Cardiac fibroblast (primary cell): Measurements from ENCODE around the gene CD37.

Source experiments
- DNase-seq, 2 donors: peaks; one replicate each; pipeline versions ENCODE4 v3.0.0 to v3.0.0-alpha.2; 2010; ENCODE audit warnings: low read depth in 2 of 2
- H3K4me3 ChIP-seq, 2 donors: replicated peaks in 1 of 2; 1 replicate in 1 of 2; 2 replicates in 1 of 2; pipeline ENCODE4 v1.5.1; 2011; ENCODE audit warnings: low read depth in 2 of 2, low read length in 2 of 2, mild to moderate bottlenecking in 2 of 2, moderate library complexity in 1 of 2
- TF ChIP-seq, protein P1 (sequence below): IDR thresholded peaks from one replicate; pipeline ENCODE4 v1.5.1; 2011; ENCODE audit warnings: low read depth, mild to moderate bottlenecking, low read length, inconsistent platforms

Gene CD37

DNA sequence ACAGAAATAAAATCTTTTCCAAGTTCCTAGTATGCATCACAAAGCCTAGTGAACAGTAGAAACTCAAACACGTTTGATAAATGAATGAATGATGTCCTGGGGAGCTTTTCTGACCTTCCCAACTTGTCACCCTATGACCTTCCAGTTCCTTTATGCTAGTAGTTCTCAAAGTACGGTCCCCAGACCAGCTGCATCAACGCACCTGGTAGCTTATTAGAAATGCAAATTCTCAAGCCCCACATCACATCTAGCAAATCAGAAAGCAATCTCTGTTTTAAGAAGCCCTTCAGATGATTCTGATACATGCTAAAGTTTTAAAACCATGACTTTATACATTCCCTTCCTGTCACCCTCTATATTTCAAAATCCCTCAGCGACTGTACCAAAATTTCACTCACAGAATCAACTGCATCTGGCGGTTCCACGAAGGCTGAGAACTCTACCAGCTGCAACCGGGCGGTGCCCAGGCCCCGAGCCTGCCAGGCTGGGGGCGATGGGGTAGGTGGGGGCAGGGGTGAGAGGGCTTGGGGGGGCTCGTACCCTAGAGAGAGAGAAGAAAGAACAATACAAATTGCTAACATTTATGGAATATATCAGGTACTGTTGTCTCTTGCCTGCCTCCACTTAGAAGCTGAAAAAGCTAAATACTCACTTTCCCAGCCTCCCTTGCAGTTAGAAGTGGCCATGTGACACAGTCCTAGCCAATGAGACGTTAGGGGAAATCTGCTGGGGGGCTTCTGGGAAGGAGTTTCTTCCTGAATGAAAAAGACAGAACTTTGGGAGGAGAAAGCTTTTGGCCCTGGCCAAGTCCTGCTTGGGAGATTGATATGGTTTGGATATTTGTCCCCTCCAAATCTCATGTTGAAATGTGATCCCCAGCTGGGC, 13.3 kb downstream of the CD37 start:
- no peak for DNase-seq
- no peak overlapping the region for H3K4me3 ChIP-seq
- TF ChIP-seq, protein P1, sequence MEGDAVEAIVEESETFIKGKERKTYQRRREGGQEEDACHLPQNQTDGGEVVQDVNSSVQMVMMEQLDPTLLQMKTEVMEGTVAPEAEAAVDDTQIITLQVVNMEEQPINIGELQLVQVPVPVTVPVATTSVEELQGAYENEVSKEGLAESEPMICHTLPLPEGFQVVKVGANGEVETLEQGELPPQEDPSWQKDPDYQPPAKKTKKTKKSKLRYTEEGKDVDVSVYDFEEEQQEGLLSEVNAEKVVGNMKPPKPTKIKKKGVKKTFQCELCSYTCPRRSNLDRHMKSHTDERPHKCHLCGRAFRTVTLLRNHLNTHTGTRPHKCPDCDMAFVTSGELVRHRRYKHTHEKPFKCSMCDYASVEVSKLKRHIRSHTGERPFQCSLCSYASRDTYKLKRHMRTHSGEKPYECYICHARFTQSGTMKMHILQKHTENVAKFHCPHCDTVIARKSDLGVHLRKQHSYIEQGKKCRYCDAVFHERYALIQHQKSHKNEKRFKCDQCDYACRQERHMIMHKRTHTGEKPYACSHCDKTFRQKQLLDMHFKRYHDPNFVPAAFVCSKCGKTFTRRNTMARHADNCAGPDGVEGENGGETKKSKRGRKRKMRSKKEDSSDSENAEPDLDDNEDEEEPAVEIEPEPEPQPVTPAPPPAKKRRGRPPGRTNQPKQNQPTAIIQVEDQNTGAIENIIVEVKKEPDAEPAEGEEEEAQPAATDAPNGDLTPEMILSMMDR = no peak

DNA sequence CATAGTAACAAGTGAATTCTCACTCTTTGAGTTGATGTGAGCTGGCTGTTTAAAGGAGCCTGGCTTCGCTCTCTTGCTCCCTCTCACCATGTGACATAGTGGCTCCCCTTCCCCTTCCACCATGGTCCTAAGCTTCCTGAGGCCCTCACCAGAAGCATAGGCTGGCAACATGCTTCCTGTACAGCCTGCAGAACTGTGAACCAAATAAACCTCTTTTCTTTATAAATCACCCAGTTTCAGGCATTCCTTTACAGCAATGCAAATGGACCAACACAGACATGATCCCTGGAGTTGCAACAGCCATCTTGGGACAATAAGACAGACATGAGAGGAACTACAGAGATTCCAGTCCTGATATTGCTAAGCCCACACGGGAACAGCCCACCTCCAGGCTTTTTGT, 14.4 kb downstream of the CD37 start:
- no peak for DNase-seq
- TF ChIP-seq, protein P1 = no peak
- no peak overlapping the region for H3K4me3 ChIP-seq

DNA sequence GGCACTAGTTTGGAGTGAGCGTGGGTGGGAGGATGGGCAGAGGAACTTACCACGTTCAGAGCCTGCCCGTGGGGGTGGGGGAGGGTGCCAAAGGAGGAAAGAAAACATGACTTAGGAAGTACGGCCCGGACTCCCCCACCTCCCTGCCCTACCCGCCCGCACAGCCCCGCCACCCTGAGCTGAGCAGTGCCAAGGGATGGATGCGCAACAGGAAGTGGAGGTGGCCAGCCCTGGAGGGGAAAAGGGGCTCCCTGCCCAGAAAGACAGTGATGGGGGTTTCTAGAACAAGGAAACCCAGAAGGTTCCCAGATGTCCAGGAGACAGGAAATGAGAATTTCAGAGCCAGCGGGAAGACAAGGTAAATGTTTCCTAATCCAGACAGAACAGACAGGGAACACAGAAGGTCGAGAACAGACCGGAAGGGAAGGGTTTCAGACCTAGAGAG, 20.7 kb downstream of the CD37 start:
- peak; percentile 50 to 66 for DNase-seq
- TF ChIP-seq, protein P1 = no peak
- H3K4me3 ChIP-seq = no peak overlapping the region

DNA sequence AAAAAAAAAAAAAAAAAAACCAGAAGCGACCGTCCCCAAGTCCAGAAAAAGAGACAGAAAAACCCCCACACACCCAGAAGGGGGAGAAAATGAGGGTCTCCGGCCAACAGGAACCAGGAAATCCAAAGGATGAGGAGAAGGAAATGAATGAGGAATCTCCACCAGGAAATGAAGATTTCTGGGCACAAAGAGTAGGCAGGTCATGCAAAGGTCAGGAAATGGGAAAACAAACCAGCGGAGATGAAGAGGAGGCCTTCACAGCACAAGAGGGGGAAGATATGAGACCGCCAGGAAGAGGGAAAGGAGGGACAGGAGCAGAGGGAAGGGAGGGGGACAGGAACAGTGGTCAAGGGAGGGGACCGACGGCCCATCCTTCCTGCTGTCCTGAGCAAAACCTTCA, 21.2 kb downstream of the CD37 start:
- peak in 1 of 2 donors; percentile 26 for DNase-seq
- TF ChIP-seq, protein P1 = no peak
- no peak overlapping the region for H3K4me3 ChIP-seq

DNA sequence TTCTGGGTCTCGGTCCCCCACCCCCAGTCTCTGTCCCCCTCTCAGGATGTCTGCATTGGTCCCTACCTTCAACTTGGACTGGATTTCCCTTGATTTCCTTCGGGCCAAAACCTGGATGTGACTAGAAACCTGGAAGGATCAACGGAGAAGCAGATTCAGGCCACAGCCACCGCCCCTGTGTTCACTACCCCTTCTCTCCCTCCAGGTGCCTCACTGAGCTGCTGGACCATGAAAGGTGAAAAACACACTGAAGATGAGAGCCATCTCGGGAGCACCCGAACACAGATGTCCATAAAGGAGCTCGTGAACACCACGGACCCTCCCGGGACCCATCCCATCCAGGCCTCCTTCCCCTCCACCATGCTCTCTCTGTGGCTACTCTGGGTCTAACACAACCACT, 22.0 kb downstream of the CD37 start:
- DNase-seq = no peak
- no peak overlapping the region for H3K4me3 ChIP-seq
- TF ChIP-seq, protein P1 = no peak

DNA sequence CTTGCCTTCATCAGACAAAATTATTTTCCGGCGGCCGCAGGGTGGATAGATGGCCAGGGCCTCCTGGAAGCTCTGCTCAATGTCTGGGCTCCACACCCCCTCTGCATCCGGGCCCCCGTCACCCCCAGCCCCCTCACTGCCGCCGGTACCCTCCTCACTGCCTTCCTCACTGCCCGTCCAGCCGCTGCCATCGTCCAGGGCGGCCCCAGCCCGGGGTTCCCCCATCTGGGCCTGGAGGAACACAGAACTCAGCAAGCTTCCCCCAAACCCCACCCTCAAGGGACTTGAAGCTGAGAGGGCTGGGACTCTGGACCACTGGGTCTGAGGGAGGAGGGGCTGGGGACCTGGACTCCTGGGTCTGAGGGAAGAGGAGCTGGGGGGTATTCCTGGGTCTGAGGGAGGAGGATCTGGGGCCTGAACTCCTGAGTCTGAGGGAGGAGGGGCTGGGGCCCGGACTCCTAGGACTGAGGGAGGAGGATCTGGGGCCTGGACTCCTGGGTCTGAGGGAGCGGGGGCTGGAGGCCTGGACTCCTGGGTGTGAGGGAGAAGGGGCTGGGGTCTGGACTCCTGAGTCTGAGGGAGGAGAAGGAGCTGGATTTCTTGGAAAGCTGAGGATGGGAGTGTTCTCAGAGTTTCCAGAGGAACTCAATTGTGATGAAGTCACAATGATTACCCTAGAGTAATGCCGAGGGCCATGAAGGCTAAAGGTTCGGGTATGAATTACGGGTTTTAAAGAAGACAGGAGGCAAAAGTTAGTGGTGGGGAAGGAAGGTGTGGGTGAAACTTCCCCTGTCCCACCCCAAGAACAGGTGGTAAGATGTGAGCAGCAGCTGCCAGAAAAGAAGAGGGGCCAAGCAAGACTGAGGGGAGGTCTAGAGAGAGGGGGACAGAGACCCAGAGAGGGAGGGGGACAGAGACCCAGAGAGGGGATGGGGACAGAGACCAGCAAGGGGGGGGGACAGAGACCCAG, 24.9 kb downstream of the CD37 start:
- DNase-seq = peak in 1 of 2 donors; percentile 16
- TF ChIP-seq, protein P1 = no peak
- peak overlapping the region in 1 of 2 donors; percentile 93 for H3K4me3 ChIP-seq
